Astrocyte of the cerebellum (primary cell): ENCODE results near the gene STON1.

Experiments used
- DNase-seq: peaks from one replicate; pipeline ENCODE4 v3.0.0-alpha.2; 2011; ENCODE audit warnings: low read depth
- H3K4me3 ChIP-seq: 2 replicates; pipeline ENCODE4 v1.5.1; 2011; ENCODE audit warnings: mild to moderate bottlenecking, low read depth, low read length, moderate library complexity
- in situ Hi-C: cut with HindIII; loops from 2 replicates; pipeline ENCODE4 v1.10.0; 2017; ENCODE audit warnings: low sequenced_read_pairs
- TF ChIP-seq, protein P1 (sequence below): IDR thresholded peaks from 2 replicates; pipeline ENCODE4 v1.5.1; 2012; ENCODE audit warnings: low read length, low read depth, moderate library complexity, mild to moderate bottlenecking; ENCODE audit errors: missing control alignments

STON1 gene

DNA sequence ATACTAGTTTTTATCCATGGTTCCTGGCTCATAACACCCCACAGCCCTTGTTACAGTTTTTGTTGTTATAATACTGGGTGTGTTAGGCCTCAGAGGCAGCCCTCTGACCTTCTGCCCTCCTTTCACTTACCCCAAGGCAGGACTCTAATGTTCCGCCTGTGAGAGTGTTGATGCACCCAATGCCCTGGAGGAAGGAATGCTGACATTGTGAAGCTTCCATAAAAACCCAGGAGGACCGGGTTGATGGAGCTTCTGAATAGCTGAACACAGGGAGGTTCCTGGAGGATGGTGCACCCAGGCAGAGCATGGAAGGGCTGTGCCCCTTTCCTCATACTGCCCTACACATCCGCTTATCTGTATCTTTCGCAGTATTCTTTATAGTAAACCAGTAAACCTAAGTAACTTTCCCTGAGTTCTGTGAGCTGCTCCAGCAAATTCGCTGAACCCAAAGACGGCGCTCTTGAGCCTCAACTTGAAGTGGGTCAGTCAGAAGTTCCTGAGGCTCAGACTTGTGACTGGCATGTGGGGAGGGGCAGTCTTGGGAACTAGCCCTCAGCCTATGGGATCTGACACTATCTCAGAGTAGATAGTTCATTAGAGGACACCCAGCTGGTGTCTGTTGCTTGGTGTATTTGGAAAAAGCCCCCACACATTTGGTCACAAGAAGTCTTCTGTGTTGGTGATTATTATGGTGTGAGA, 10.4 kb downstream of the STON1 start:
- TF ChIP-seq, protein P1, sequence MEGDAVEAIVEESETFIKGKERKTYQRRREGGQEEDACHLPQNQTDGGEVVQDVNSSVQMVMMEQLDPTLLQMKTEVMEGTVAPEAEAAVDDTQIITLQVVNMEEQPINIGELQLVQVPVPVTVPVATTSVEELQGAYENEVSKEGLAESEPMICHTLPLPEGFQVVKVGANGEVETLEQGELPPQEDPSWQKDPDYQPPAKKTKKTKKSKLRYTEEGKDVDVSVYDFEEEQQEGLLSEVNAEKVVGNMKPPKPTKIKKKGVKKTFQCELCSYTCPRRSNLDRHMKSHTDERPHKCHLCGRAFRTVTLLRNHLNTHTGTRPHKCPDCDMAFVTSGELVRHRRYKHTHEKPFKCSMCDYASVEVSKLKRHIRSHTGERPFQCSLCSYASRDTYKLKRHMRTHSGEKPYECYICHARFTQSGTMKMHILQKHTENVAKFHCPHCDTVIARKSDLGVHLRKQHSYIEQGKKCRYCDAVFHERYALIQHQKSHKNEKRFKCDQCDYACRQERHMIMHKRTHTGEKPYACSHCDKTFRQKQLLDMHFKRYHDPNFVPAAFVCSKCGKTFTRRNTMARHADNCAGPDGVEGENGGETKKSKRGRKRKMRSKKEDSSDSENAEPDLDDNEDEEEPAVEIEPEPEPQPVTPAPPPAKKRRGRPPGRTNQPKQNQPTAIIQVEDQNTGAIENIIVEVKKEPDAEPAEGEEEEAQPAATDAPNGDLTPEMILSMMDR = no peak
- H3K4me3 ChIP-seq = no peak overlapping the region
- in situ Hi-C loops = no loop called here
- DNase-seq = no peak

DNA sequence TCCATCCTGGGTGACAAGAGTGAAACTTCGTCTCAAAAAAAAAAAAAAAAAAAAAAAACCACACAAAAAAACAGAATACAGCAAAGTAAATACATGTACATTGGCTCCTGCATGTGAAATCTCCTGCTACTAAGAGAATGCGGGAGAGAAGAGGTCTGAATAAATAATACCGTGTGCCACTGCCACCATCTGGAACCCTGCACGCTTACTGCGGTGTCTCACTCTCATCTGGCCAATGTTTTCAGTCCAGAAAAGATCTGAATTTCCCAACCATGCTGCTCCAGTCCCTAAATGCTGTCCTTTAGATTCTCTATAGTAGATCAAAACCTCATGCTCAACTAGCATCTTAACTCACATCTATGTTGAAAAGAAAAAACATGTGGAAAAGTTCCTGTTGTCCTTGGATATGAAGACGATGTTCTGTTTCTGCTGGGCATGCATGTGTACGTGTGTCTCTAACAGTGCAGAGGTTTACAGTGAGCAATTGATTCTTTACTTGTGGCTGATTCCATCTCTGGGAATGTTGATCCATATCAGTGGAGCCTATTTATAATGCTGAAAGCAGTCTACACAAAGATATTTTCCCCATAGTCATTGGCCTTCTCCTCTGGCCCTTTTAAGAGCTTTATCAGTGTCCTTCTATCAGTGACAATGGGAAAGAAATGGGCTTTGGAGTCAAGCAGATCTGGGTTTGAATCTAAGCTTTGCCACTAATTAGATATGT, 11.9 kb downstream of the STON1 start:
- TF ChIP-seq, protein P1 = no peak
- in situ Hi-C loops = no loop called here
- H3K4me3 ChIP-seq = no peak overlapping the region
- DNase-seq = no peak

DNA sequence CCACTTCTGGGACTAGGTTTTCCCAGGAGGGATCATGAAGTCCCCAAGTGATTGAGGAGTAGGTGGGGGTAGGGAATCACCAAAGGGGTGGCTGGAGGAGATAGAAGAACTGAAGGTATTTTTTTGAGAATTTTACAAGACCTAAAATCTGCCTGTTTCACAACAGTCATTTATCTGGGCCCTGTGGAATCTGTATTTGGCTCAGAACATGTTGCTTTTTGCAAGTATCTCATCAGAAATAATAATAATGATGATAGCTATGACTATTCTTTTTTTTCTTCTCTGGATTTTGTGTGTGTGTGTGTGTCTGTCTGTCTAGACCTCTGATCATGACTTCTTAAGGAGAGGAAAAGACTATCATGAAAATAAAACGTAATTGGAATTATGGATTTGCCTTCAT, 13.9 kb downstream of the STON1 start:
- TF ChIP-seq, protein P1 = no peak
- no peak overlapping the region for H3K4me3 ChIP-seq
- DNase-seq = no peak
- in situ Hi-C loops = no loop called here

GRCh38 chr2:48545244-48545643, 15.3 kb downstream of the STON1 start:
- in situ Hi-C loops = no loop called here
- no peak overlapping the region for H3K4me3 ChIP-seq
- TF ChIP-seq, protein P1 = no peak
- no peak for DNase-seq

DNA sequence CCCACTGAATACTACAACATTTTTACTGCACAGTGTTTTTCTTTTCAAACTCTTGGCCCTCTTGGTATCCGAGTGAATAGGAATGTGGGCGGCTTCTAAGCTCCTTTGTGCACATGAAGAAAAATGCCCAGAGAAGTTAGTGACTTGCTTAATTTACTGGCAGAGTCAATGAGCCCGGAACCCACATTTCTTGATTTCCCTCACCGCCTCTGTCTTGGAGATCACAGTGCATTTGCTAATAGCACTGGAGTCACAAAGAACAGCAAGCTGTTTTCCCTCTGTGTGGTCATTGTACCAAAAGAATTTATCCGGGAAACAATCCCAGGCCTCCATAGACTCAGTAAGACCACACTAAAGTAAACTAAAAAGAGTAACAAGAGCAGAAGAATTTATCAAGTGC, 18.9 kb downstream of the STON1 start:
- H3K4me3 ChIP-seq = no peak overlapping the region
- TF ChIP-seq, protein P1 = no peak
- in situ Hi-C loops = no loop called here
- peak; percentile 92 for DNase-seq

- TF ChIP-seq, protein P1 = no peak
- H3K4me3 ChIP-seq = no peak overlapping the region
- in situ Hi-C loops = no loop called here
- DNase-seq = no peak
These were observed 20.0 kb downstream of the STON1 start for GRCh38 chr2:48549972-48550371.
